Body of pancreas (tissue), 4 donors: ENCODE data around the gene GMPR. TPM values are rescaled to one million over a fixed set of nuclear protein-coding genes. Genes with fewer than 3 reads are reported as not detected.
A peak's percentile ranks its signal among the peaks of the same experiment; 100 is the strongest.

Experiments used
- ATAC-seq: fragments of 150-250 bp; one replicate; pipeline ENCODE4 v1.9.1; 2016
- DNase-seq, 4 donors: peaks; one replicate each; pipeline ENCODE4 v3.0.0-alpha.2; 2019
- H3K27ac ChIP-seq, 4 donors: fragments of 200-600 bp; sonication (generic); 1 replicate in 3 of 4; 2 replicates in 1 of 4; pipeline versions ENCODE4 v1.5.1 to v1.6.1; 2016 to 2019; ENCODE audit warnings: mild to moderate bottlenecking in 1 of 4, mixed read lengths in 1 of 4, moderate library complexity in 1 of 4
- H3K27me3 ChIP-seq, 2 donors: fragments of 200-600 bp; sonication (generic); one replicate each; pipeline ENCODE4 v1.6.0; 2016; ENCODE audit warnings: mild to moderate bottlenecking in 1 of 2
- H3K36me3 ChIP-seq, 2 donors: fragments of 200-600 bp; sonication (generic); replicated peaks in 1 of 2; 2 replicates each; pipeline ENCODE4 v1.5.1; 2016; ENCODE audit warnings: low read depth in 2 of 2; ENCODE audit not compliant: insufficient read depth in 1 of 2
- H3K4me1 ChIP-seq: fragments of 200-600 bp; sonication (generic); one replicate; pipeline ENCODE4 v1.6.0; 2016
- H3K4me3 ChIP-seq, 2 donors: fragments of 200-600 bp; sonication (generic); 1 replicate in 1 of 2; 2 replicates in 1 of 2; pipeline ENCODE4 v1.5.1; 2016 to 2019
- H3K9me3 ChIP-seq, 3 donors: fragments of 200-600 bp; sonication (generic); 1 replicate in 2 of 3; 2 replicates in 1 of 3; pipeline ENCODE4 v1.5.1; 2016
- CTCF ChIP-seq, 7 experiments: fragments of 450-650 bp in 4 of 7; fragments of 200-600 bp in 3 of 7; sonication (generic) in 3 of 7; IDR thresholded peaks; one replicate each; pipeline ENCODE4 v1.5.1; 2016 to 2019; ENCODE audit warnings: antibody characterized with exemption in 7 of 7
- POLR2A ChIP-seq, 3 donors: fragments of 450-650 bp; IDR thresholded peaks; one replicate each; pipeline ENCODE4 v1.6.1; 2016; ENCODE audit warnings: antibody characterized with exemption in 3 of 3, mild to moderate bottlenecking in 2 of 3
- WGBS, 2 donors: methylation state at CpG; one replicate each; pipeline ENCODE4 v1.1.5; 2017; 5-methylcytosine and 5-hydroxymethylcytosine counted together
- intact Hi-C: fragments of 100-400 bp; cut with DNase I; formaldehyde crosslinking; loops from one replicate; pipeline ENCODE4 v1.15.1; 2023
- total RNA-seq, 2 donors: library from RNA; depleted of rRNA; stranded (reverse); fragments of >200 nt; gene quantifications; one replicate each; pipeline ENCODE4 v1.1.0, GENCODE V29; 2016

GMPR gene
- total RNA-seq, 2 donors from 2014 or later, result 7.9 to 14.0 TPM

- DNase-seq (peak in 3 of 4 donors; percentile 22 to 43 (median 36)), ATAC-seq (peak; percentile 75)
- Histone ChIP-seq H3K4me1 (peaks cover 12% of the 10 kb centered on the region), H3K4me3 (no peak overlapping the region), H3K9me3 (no peaks in the 10 kb centered on the region), H3K27me3 (no peaks in the 10 kb centered on the region), H3K36me3 (no peaks in the 10 kb centered on the region), H3K27ac (peak overlapping the region in 3 of 4 donors; percentile 54 to 69 (median 55))
- no peak for TF ChIP-seq CTCF (IDR thresholded peaks at IDR 0.05)
- TF ChIP-seq POLR2A (IDR thresholded peaks at IDR 0.05), result no peak
- WGBS, 2 donors, result 60 to 77% methylated on average over 1 of the region's 1 CpG
- intact Hi-C loops, result no loop called here
These were observed 11.6 kb downstream of the GMPR start for GRCh38 chr6:16249971-16250370.

DNA sequence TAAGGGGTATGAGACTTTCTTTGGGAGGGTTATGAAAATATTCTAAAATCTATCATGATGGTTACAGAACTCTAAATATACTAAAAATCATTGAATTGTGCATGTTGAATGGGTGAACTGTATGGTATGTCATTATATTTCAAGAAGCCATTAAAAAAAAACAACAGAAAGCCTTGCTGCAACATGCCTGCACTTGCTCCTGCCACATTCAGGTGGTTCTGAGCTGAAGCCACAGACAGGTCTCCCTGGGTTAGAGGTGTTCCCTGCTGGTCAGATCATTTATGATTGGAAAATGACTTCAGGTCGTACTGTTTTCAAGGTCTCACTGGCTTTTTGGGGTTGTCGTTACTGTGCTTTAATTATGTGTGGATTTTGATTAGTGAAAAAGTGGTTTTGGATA is 13.3 kb downstream of the GMPR start:
- DNase-seq (no peak), ATAC-seq (no peak)
- WGBS, 2 donors, result 79 to 83% methylated on average over 2 of the region's 2 CpGs
- no peaks in the 10 kb centered on the region for H3K36me3 ChIP-seq
- H3K4me3 ChIP-seq, result no peak overlapping the region
- no peak for TF ChIP-seq POLR2A (IDR thresholded peaks at IDR 0.05)
- TF ChIP-seq CTCF (IDR thresholded peaks at IDR 0.05), result no peak
- intact Hi-C loops, result no loop called here
- H3K9me3 ChIP-seq, result no peaks in the 10 kb centered on the region
- no peak overlapping the region for H3K27ac ChIP-seq
- H3K27me3 ChIP-seq, result no peaks in the 10 kb centered on the region
- H3K4me1 ChIP-seq, result no peaks in the 10 kb centered on the region

DNA sequence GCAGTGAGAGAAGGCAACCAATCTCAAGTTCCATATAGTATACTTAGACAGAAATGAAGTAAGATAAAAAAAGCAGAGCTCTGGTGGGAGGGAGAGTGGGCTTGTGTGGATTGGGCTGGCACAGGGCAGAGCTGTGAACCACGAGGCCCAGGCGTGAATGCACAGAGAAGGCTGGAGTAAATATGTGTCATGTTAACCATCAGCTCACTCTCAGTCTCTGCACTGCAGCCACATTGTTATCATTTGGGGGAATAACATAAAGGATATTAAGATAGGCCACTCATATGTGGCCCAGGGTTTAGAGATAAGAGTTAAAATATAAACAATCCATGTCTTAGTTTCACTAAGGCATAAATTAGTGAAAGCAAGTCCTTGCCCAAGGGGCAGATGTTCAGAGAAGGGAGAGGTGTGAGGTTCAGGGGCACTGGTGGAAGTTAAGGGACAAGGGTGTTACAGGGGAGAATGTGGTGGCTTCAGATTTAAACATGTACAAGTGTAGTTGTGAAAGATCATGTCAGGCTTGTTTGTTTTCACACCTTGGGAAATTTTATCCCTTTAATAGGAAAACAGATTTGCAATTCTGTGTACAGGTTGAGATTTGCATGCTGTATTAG is 14.4 kb downstream of the GMPR start:
- WGBS, 2 donors, result 78 to 90% methylated on average over 2 of the region's 2 CpGs
- no peaks in the 10 kb centered on the region for H3K27me3 ChIP-seq
- H3K27ac ChIP-seq, result no peak overlapping the region
- intact Hi-C loops, result no loop called here
- no peak for DNase-seq
- H3K9me3 ChIP-seq, result no peaks in the 10 kb centered on the region
- no peak overlapping the region for H3K4me3 ChIP-seq
- TF ChIP-seq CTCF (IDR thresholded peaks at IDR 0.05) (no peak), POLR2A (IDR thresholded peaks at IDR 0.05) (no peak)
- ATAC-seq, result no peak
- no peaks in the 10 kb centered on the region for H3K36me3 ChIP-seq
- no peaks in the 10 kb centered on the region for H3K4me1 ChIP-seq

- ATAC-seq (no peak), DNase-seq (no peak)
- no peak for TF ChIP-seq CTCF (IDR thresholded peaks at IDR 0.05)
- TF ChIP-seq POLR2A (IDR thresholded peaks at IDR 0.05), result no peak
- Histone ChIP-seq H3K4me3 (no peak overlapping the region), H3K9me3 (no peaks in the 10 kb centered on the region), H3K27me3 (no peaks in the 10 kb centered on the region), H3K27ac (no peak overlapping the region), H3K4me1 (no peaks in the 10 kb centered on the region), H3K36me3 (no peaks in the 10 kb centered on the region)
- 90 to 91% methylated on average over 10 of the region's 10 CpGs for WGBS, 2 donors
- intact Hi-C loops, result no loop called here
These were observed 15.2 kb downstream of the GMPR start for GRCh38 chr6:16253399-16254144.
